Vagina (tissue), 2 donors: Measurements from ENCODE around the gene TPST1.

ENCODE experiments used
- POLR2A ChIP-seq, 2 donors: fragments of 450-650 bp; IDR thresholded peaks; one replicate each; pipeline ENCODE4 v1.6.1; 2017; ENCODE audit warnings: antibody characterized with exemption in 2 of 2, mild to moderate bottlenecking in 2 of 2, moderate library complexity in 2 of 2
- POLR2AphosphoS5 ChIP-seq, 2 donors: sonication (generic); formaldehyde crosslinking; IDR thresholded peaks; one replicate each; pipeline ENCODE4 v1.9.0; 2017; ENCODE audit warnings: antibody characterized with exemption in 2 of 2, mild to moderate bottlenecking in 2 of 2, low read depth in 1 of 2; ENCODE audit not compliant: insufficient read depth in 1 of 2
- TF ChIP-seq, protein P1 (sequence below), 3 experiments: fragments of 450-650 bp in 2 of 3; fragments of 200-600 bp in 1 of 3; sonication (generic) in 1 of 3; IDR thresholded peaks; one replicate each; pipeline ENCODE4 v1.5.1; 2017 to 2019; ENCODE audit warnings: antibody characterized with exemption in 3 of 3, mild to moderate bottlenecking in 2 of 3, moderate library complexity in 2 of 3

- TF ChIP-seq, protein P1, sequence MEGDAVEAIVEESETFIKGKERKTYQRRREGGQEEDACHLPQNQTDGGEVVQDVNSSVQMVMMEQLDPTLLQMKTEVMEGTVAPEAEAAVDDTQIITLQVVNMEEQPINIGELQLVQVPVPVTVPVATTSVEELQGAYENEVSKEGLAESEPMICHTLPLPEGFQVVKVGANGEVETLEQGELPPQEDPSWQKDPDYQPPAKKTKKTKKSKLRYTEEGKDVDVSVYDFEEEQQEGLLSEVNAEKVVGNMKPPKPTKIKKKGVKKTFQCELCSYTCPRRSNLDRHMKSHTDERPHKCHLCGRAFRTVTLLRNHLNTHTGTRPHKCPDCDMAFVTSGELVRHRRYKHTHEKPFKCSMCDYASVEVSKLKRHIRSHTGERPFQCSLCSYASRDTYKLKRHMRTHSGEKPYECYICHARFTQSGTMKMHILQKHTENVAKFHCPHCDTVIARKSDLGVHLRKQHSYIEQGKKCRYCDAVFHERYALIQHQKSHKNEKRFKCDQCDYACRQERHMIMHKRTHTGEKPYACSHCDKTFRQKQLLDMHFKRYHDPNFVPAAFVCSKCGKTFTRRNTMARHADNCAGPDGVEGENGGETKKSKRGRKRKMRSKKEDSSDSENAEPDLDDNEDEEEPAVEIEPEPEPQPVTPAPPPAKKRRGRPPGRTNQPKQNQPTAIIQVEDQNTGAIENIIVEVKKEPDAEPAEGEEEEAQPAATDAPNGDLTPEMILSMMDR (IDR thresholded peaks at IDR 0.05), result no peak
- TF ChIP-seq POLR2AphosphoS5 (IDR thresholded peaks at IDR 0.05; ENCODE audit: insufficient read depth in 1 of 2, low read depth in 1 of 2) (no peak), POLR2A (IDR thresholded peaks at IDR 0.05) (no peak)
Measured at GRCh38 chr7:66356277-66356721, 151.2 kb downstream of the TPST1 start.
